Tibial artery (tissue), 4 donors: ENCODE data around the gene ANKRD34A.

Experiments used
- DNase-seq, 2 donors: peaks; one replicate each; pipeline ENCODE4 v3.0.0-alpha.2; 2019
- H3K27ac ChIP-seq, 2 donors: fragments of 200-600 bp; sonication (generic) in 1 of 2; 1 replicate in 1 of 2; 2 replicates in 1 of 2; pipeline ENCODE4 v1.5.1; 2018 to 2019; ENCODE audit warnings: mild to moderate bottlenecking in 1 of 2
- H3K27me3 ChIP-seq, 2 donors: fragments of 200-600 bp; sonication (generic) in 1 of 2; one replicate each; pipeline versions ENCODE4 v1.5.1 to v1.6.0; 2016 to 2019
- H3K36me3 ChIP-seq, 3 donors: fragments of 200-600 bp; sonication (generic) in 2 of 3; one replicate each; pipeline ENCODE4 v1.5.1; 2016 to 2019; ENCODE audit warnings: mild to moderate bottlenecking in 2 of 3
- H3K4me1 ChIP-seq, 4 donors: fragments of 200-600 bp; sonication (generic) in 2 of 4; 1 replicate in 3 of 4; 2 replicates in 1 of 4; pipeline ENCODE4 v1.5.1; 2016 to 2019
- H3K4me3 ChIP-seq, 2 donors: fragments of 200-600 bp; sonication (generic) in 1 of 2; 1 replicate in 1 of 2; 2 replicates in 1 of 2; pipeline ENCODE4 v1.5.1; 2018 to 2019; ENCODE audit warnings: mild to moderate bottlenecking in 2 of 2
- H3K9me3 ChIP-seq, 3 donors: fragments of 200-600 bp; sonication (generic) in 1 of 3; one replicate each; pipeline ENCODE4 v1.5.1; 2016 to 2019
- CTCF ChIP-seq, 2 experiments: fragments of 200-600 bp in 1 of 2; fragments of 450-650 bp in 1 of 2; IDR thresholded peaks; one replicate each; pipeline ENCODE4 v1.5.1; 2017 to 2019; ENCODE audit warnings: antibody characterized with exemption in 2 of 2, mild to moderate bottlenecking in 1 of 2, moderate library complexity in 1 of 2
- intact Hi-C: fragments of 100-400 bp; cut with DNase I; formaldehyde crosslinking; loops from one replicate; pipeline ENCODE4 v1.15.0; 2023; ENCODE audit warnings: low total_unique reads

ANKRD34A gene

GRCh38 chr1:145987926-145988325, 23.6 kb upstream of the ANKRD34A start:
- Histone ChIP-seq H3K4me1 (peaks cover 0 to 51% (median 40%) of the 10 kb centered on the region in 4 donors), H3K9me3 (no peaks in the 10 kb centered on the region), H3K36me3 (peaks cover 6 to 10% (median 8%) of the 10 kb centered on the region in 3 donors), H3K27ac (peak overlapping the region in 1 of 2 donors; percentile 11), H3K4me3 (no peak overlapping the region), H3K27me3 (no peaks in the 10 kb centered on the region)
- intact Hi-C loops = no loop called here
- TF ChIP-seq CTCF (IDR thresholded peaks at IDR 0.05) = no peak
- DNase-seq = peak in 1 of 2 donors; percentile 19

GRCh38 chr1:145986551-145986950, 22.2 kb upstream of the ANKRD34A start:
- Histone ChIP-seq H3K4me3 (no peak overlapping the region), H3K36me3 (no peaks in the 10 kb centered on the region), H3K9me3 (no peaks in the 10 kb centered on the region), H3K27ac (peak overlapping the region; percentile 71 to 90), H3K27me3 (no peaks in the 10 kb centered on the region), H3K4me1 (peaks cover 0 to 53% (median 42%) of the 10 kb centered on the region in 4 donors)
- no peak for TF ChIP-seq CTCF (IDR thresholded peaks at IDR 0.05)
- intact Hi-C loops = no loop called here
- DNase-seq = peak; percentile 8 to 37

GRCh38 chr1:145985502-145986439, 21.4 kb upstream of the ANKRD34A start:
- DNase-seq = peak; percentile 52 to 68
- intact Hi-C loops = no loop called here
- H3K4me3 ChIP-seq = no peak overlapping the region
- peak overlapping the region; percentile 71 to 90 for H3K27ac ChIP-seq
- no peaks in the 10 kb centered on the region for H3K27me3 ChIP-seq
- peaks cover 0 to 61% (median 50%) of the 10 kb centered on the region in 4 donors for H3K4me1 ChIP-seq
- no peaks in the 10 kb centered on the region for H3K36me3 ChIP-seq
- TF ChIP-seq CTCF (IDR thresholded peaks at IDR 0.05) = no peak
- H3K9me3 ChIP-seq = no peaks in the 10 kb centered on the region

GRCh38 chr1:145985129-145985501, 20.7 kb upstream of the ANKRD34A start:
- peak; percentile 20 to 61 for DNase-seq
- Histone ChIP-seq H3K36me3 (no peaks in the 10 kb centered on the region), H3K9me3 (no peaks in the 10 kb centered on the region), H3K4me3 (no peak overlapping the region), H3K27ac (peak overlapping the region; percentile 71 to 90), H3K27me3 (no peaks in the 10 kb centered on the region), H3K4me1 (peaks cover 0 to 67% (median 51%) of the 10 kb centered on the region in 4 donors)
- intact Hi-C loops = no loop called here
- TF ChIP-seq CTCF (IDR thresholded peaks at IDR 0.05) = no peak

GRCh38 chr1:145983960-145984830, 19.8 kb upstream of the ANKRD34A start:
- Histone ChIP-seq H3K27me3 (no peaks in the 10 kb centered on the region), H3K4me1 (peaks cover 0 to 76% (median 58%) of the 10 kb centered on the region in 4 donors), H3K4me3 (no peak overlapping the region), H3K36me3 (no peaks in the 10 kb centered on the region), H3K9me3 (no peaks in the 10 kb centered on the region), H3K27ac (peak overlapping the region; percentile 85 to 90)
- peak in 1 of 2 donors; percentile 55 for DNase-seq
- no peak for TF ChIP-seq CTCF (IDR thresholded peaks at IDR 0.05)
- intact Hi-C loops = no loop called here
